Subcutaneous abdominal adipose tissue (tissue), 5 donors: Measurements from ENCODE around the gene FBXL14.

ENCODE experiments used
- H3K27ac ChIP-seq: one replicate; pipeline ENCODE4 v1.7.0; 2013; ENCODE audit warnings: low read depth, mild to moderate bottlenecking, inconsistent platforms, low read length, moderate library complexity
- H3K27me3 ChIP-seq, 5 donors: one replicate each; pipeline ENCODE4 v1.7.0; 2013; ENCODE audit warnings: low read length in 5 of 5, inconsistent platforms in 1 of 5; ENCODE audit not compliant: control insufficient read depth in 5 of 5, insufficient read depth in 4 of 5
- H3K36me3 ChIP-seq, 5 donors: one replicate each; pipeline ENCODE4 v1.7.0; 2013; ENCODE audit warnings: low read length in 5 of 5; ENCODE audit not compliant: control insufficient read depth in 5 of 5, insufficient read depth in 5 of 5
- H3K4me1 ChIP-seq, 5 donors: one replicate each; pipeline ENCODE4 v1.7.0; 2013; ENCODE audit warnings: low read length in 5 of 5, mild to moderate bottlenecking in 3 of 5, moderate library complexity in 1 of 5; ENCODE audit not compliant: control insufficient read depth in 5 of 5, insufficient read depth in 5 of 5
- H3K4me3 ChIP-seq, 5 donors: one replicate each; pipeline ENCODE4 v1.7.0; 2013; ENCODE audit warnings: low read length in 5 of 5, low read depth in 1 of 5
- H3K9ac ChIP-seq, 5 donors: one replicate each; pipeline ENCODE4 v1.7.0; 2013; ENCODE audit warnings: low read length in 5 of 5, mild to moderate bottlenecking in 4 of 5, moderate library complexity in 3 of 5
- H3K9me3 ChIP-seq, 5 donors: one replicate each; pipeline ENCODE4 v1.7.0; 2013; ENCODE audit warnings: low read length in 5 of 5; ENCODE audit not compliant: control insufficient read depth in 5 of 5
- donor health status: healthy.
- donor health status: healthy.
- donor health status: healthy.
- donor health status: healthy.
- donor health status: healthy.

The FBXL14 gene

DNA sequence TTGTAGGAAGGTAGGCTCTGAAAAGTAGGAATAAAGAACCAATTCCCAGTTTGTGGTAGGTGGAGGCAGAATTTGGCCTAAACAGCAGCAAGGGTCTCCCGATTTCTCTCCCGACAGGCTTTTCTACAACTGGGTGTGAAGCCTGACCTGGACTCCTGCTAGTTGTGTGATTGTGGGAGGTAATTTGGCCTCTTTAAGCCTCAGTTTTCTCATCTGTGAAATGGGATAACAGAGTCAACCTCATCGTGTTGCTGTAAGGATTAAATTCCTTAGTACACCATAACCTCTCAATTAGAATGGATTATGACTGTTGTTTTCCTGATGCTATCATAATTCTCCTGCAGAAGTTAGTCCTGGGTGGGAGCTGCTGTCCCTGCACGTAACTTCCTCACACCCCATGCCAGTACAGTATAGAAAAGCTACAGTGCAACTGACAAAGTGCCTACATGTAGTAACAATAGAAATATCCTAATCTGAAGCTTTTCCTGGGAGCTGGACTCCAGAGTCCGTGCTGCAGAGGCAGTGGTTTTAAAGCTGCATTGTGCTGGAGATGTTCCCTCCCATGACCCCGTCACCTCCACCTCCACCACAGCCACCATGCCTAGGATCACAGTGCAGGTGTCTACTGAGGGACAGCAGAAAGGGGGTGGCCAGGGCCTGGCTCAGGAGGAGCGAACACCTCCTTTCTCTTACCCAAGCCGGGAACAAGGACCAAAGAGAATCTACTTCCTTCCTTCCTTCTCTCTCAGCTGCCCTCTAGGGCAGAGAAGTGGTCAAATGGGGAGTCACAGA lies 76.5 kb downstream of the FBXL14 start:
- no peak overlapping the region for H3K4me3 ChIP-seq
- H3K9ac ChIP-seq = no peak overlapping the region
- no peaks in the 10 kb centered on the region for H3K4me1 ChIP-seq
- H3K36me3 ChIP-seq = no peaks in the 10 kb centered on the region
- H3K27ac ChIP-seq = no peak overlapping the region
- H3K9me3 ChIP-seq = peaks cover 2 to 11% (median 9%) of the 10 kb centered on the region in 5 donors
- H3K27me3 ChIP-seq = peaks cover 0 to 15% (median 5%) of the 10 kb centered on the region in 5 donors

- H3K27ac ChIP-seq = no peak overlapping the region
- peaks cover 0 to 15% (median 5%) of the 10 kb centered on the region in 5 donors for H3K27me3 ChIP-seq
- no peak overlapping the region for H3K9ac ChIP-seq
- no peaks in the 10 kb centered on the region for H3K4me1 ChIP-seq
- no peak overlapping the region for H3K4me3 ChIP-seq
- H3K9me3 ChIP-seq = peaks cover 2 to 11% (median 9%) of the 10 kb centered on the region in 5 donors
- no peaks in the 10 kb centered on the region for H3K36me3 ChIP-seq
These were observed 77.4 kb downstream of the FBXL14 start for GRCh38 chr12:1517007-1517406.
